Activated CD8-positive, alpha-beta T cell treated with anti-CD3 and anti-CD28 coated beads, Interleukin-2, amount 10 ng/mL, durations not matched to agents 7 days and 5 days (primary cell): ENCODE results near the gene FBN3. TPM values are rescaled to one million over a fixed set of nuclear protein-coding genes. Genes with fewer than 3 reads are reported as not detected.
"Not testable (repeated sequence)": the region's sequence is repeated elsewhere in the genome, so short reads cannot be mapped to it uniquely, and the experiment has no call there.

Experiments used
- ATAC-seq: fragments of 150-1000 bp; cut with Tn5 transposase; one replicate; pipeline ENCODE4 v1.10.0; 2021; ENCODE audit warnings: moderate library complexity
- CTCF ChIA-PET: fragments of 350-600 bp; sonication (Branson Sonifier 250); formaldehyde crosslinking; loops from one replicate; lab custom pipeline; 2021; ENCODE audit warnings: antibody characterized with exemption; lab: Charles Lee
- POLR2A ChIA-PET: fragments of 350-600 bp; sonication (Branson Sonifier 250); formaldehyde crosslinking; loops from one replicate; lab custom pipeline; 2021; ENCODE audit warnings: antibody characterized with exemption; lab: Charles Lee
- DNase-seq: peaks from one replicate; pipeline ENCODE4 v3.0.0-alpha.2; 2020
- H3K27ac Mint-ChIP-seq: one replicate; pipeline ENCODE4 v1.8.0; 2021; ENCODE audit warnings: mild to moderate bottlenecking, mixed read lengths
- H3K27me3 Mint-ChIP-seq: one replicate; pipeline ENCODE4 v1.8.0; 2021; ENCODE audit warnings: low read depth, mixed read lengths
- H3K36me3 Mint-ChIP-seq: one replicate; pipeline ENCODE4 v1.8.0; 2021; ENCODE audit warnings: low read depth, mixed read lengths
- H3K4me1 Mint-ChIP-seq: one replicate; pipeline ENCODE4 v1.8.0; 2021; ENCODE audit warnings: low read depth, mixed read lengths
- H3K4me3 Mint-ChIP-seq: one replicate; pipeline ENCODE4 v1.8.0; 2021; ENCODE audit warnings: mild to moderate bottlenecking, mixed read lengths
- H3K9me3 Mint-ChIP-seq: one replicate; pipeline ENCODE4 v1.8.0; 2022; ENCODE audit warnings: mixed read lengths; ENCODE audit not compliant: insufficient read depth
- total RNA-seq, 2 experiments: library from RNA; stranded (reverse); gene quantifications; one replicate each; pipeline ENCODE4 v1.2.3, GENCODE V29; 2021

The FBN3 gene
- total RNA-seq, 2 experiments from 2014 or later: 0.03 TPM; not detected in 1

- H3K4me3 Mint-ChIP-seq: no peak overlapping the region
- POLR2A ChIA-PET: no interaction called here
- peaks cover 9% of the 10 kb centered on the region for H3K27me3 Mint-ChIP-seq
- H3K36me3 Mint-ChIP-seq: no peaks in the 10 kb centered on the region
- no peaks in the 10 kb centered on the region for H3K9me3 Mint-ChIP-seq
- CTCF ChIA-PET: no interaction called here
- no peak overlapping the region for H3K27ac Mint-ChIP-seq
- ATAC-seq: no peak
- DNase-seq: no peak
- H3K4me1 Mint-ChIP-seq: no peaks in the 10 kb centered on the region
These were observed 38.5 kb downstream of the FBN3 start for GRCh38 chr19:8110931-8111330.

GRCh38 chr19:8109890-8110662 is 39.3 kb downstream of the FBN3 start:
- no peak for ATAC-seq
- POLR2A ChIA-PET: no interaction called here

DNA sequence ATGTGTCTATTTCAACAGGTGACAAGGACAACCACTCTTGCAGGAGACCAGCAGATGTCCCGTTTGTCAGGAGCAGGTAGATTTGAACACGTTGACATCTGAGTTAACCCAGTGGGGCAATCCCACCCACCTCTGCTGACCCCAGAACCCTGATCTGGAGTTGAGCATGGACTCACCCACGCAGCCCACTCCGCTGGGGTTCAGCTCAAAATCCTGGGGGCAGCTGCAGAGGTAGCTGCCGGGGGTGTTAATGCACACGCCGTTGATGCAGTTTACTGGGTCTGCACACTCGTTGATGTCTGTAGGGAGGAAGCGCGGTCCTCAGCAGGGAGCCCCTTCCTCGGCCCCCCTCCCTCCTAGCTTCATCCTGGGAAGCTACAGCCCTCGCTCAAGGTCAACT is 39.9 kb downstream of the FBN3 start:
- no peak overlapping the region for H3K4me3 Mint-ChIP-seq
- H3K36me3 Mint-ChIP-seq: no peaks in the 10 kb centered on the region
- ATAC-seq: no peak

More at GRCh38 chr19:8109890-8110662, 39.3 kb downstream of the FBN3 start:
- no peak for DNase-seq
- Mint-ChIP-seq H3K27ac (no peak overlapping the region), H3K4me1 (no peaks in the 10 kb centered on the region), H3K27me3 (peaks cover 9% of the 10 kb centered on the region), H3K9me3 (no peaks in the 10 kb centered on the region), H3K36me3 (no peaks in the 10 kb centered on the region), H3K4me3 (no peak overlapping the region)
- CTCF ChIA-PET: no interaction called here

GRCh38 chr19:8108560-8109445 is 40.6 kb downstream of the FBN3 start:
- DNase-seq (no peak), ATAC-seq (no peak)
- Mint-ChIP-seq H3K27ac (no peak overlapping the region), H3K4me1 (no peaks in the 10 kb centered on the region), H3K4me3 (no peak overlapping the region), H3K36me3 (no peaks in the 10 kb centered on the region), H3K9me3 (no peaks in the 10 kb centered on the region), H3K27me3 (peaks cover 9% of the 10 kb centered on the region)
- CTCF ChIA-PET: no interaction called here
- POLR2A ChIA-PET: no interaction called here

More for the DNA sequence above, 39.9 kb downstream of the FBN3 start:
- ChIA-PET CTCF (no interaction called here), POLR2A (no interaction called here)
- peaks cover 9% of the 10 kb centered on the region for H3K27me3 Mint-ChIP-seq
- H3K4me1 Mint-ChIP-seq: no peaks in the 10 kb centered on the region
- no peaks in the 10 kb centered on the region for H3K9me3 Mint-ChIP-seq
- no peak for DNase-seq
- no peak overlapping the region for H3K27ac Mint-ChIP-seq

DNA sequence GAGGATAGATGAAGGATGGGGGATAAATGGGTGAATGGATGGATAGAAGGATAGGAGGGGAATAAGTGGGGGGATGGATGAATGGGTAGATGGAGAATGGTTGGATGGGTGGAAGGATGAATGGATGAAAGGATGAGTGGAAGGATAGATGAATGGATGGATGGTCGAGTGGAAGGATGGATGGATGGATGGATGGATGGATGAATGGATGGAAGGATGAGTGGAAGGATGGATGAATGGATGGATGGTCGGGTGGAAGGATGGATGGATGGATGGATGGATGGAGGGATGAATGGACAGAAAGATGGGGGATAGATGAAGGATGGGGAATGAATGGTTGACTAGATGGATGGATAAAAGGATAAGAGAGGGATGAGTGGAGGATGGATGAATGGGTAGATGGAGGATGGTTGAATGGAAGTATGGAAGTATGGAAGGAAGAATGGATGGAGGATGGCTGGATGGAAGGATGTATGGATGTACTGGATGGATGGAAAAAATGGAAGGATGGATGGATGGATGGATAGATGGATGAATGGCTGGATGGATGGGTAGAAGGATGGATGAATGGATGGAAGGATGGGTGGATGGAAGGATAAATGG is 42.0 kb downstream of the FBN3 start:
- no peaks in the 10 kb centered on the region for H3K9me3 Mint-ChIP-seq
- POLR2A ChIA-PET: no interaction called here
- H3K27ac Mint-ChIP-seq: no peak overlapping the region
- peaks cover 9% of the 10 kb centered on the region for H3K27me3 Mint-ChIP-seq
- CTCF ChIA-PET: no interaction called here
- H3K4me3 Mint-ChIP-seq: no peak overlapping the region
- no peak for DNase-seq
- H3K36me3 Mint-ChIP-seq: no peaks in the 10 kb centered on the region
- no peak for ATAC-seq
- no peaks in the 10 kb centered on the region for H3K4me1 Mint-ChIP-seq

DNA sequence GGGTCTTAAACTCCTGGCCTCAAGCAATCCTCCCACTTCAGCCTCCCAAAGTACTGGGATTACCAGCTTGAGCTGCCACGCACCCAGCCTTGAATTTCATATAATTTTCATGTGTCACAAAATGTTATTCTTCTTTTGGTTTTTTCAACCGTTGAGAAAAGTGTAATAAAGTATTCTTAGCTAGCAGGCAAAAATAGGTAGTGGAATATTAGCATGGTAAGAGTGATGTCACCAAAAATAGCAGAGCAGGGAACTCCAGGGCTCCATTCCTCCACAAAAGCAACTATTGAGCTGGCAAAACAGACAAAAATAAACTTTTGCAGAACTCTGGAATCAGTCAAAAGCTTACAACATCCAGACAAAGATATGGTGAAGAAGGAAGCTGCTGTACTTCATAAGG is 43.9 kb downstream of the FBN3 start:
- ATAC-seq (no peak), DNase-seq (no peak)
- Mint-ChIP-seq H3K4me3 (no peak overlapping the region), H3K9me3 (no peaks in the 10 kb centered on the region), H3K27me3 (peaks cover 9% of the 10 kb centered on the region), H3K36me3 (no peaks in the 10 kb centered on the region), H3K4me1 (no peaks in the 10 kb centered on the region), H3K27ac (no peak overlapping the region)
- POLR2A ChIA-PET: no interaction called here
- CTCF ChIA-PET: no interaction called here

GRCh38 chr19:8101910-8102309 is 47.5 kb downstream of the FBN3 start:
- CTCF ChIA-PET, H3K36me3 Mint-ChIP-seq, POLR2A ChIA-PET, DNase-seq, H3K4me1 Mint-ChIP-seq, H3K27me3 Mint-ChIP-seq, ATAC-seq, H3K4me3 Mint-ChIP-seq, H3K9me3 Mint-ChIP-seq, H3K27ac Mint-ChIP-seq: not testable (repeated sequence)

- POLR2A ChIA-PET: no interaction called here
- Mint-ChIP-seq H3K27me3 (peaks cover 3% of the 10 kb centered on the region), H3K27ac (no peak overlapping the region), H3K9me3 (peaks cover 10% of the 10 kb centered on the region), H3K4me1 (no peaks in the 10 kb centered on the region), H3K36me3 (peaks cover 3% of the 10 kb centered on the region), H3K4me3 (no peak overlapping the region)
- DNase-seq (no peak), ATAC-seq (no peak)
- CTCF ChIA-PET: no interaction called here
These were observed 48.1 kb downstream of the FBN3 start for GRCh38 chr19:8101311-8101710.

GRCh38 chr19:8097681-8098567 is 51.5 kb downstream of the FBN3 start:
- ATAC-seq: no peak
- no peak overlapping the region for H3K4me3 Mint-ChIP-seq

GRCh38 chr19:8097198-8097597 is 52.2 kb downstream of the FBN3 start:
- DNase-seq: no peak
- no peaks in the 10 kb centered on the region for H3K4me1 Mint-ChIP-seq
- H3K27ac Mint-ChIP-seq: no peak overlapping the region
- H3K9me3 Mint-ChIP-seq: peaks cover 25% of the 10 kb centered on the region
- peaks cover 3% of the 10 kb centered on the region for H3K27me3 Mint-ChIP-seq
- H3K36me3 Mint-ChIP-seq: peaks cover 4% of the 10 kb centered on the region
- ChIA-PET CTCF (no interaction called here), POLR2A (no interaction called here)
- no peak overlapping the region for H3K4me3 Mint-ChIP-seq
- no peak for ATAC-seq

More at GRCh38 chr19:8097681-8098567, 51.5 kb downstream of the FBN3 start:
- POLR2A ChIA-PET: no interaction called here
- H3K36me3 Mint-ChIP-seq: peaks cover 4% of the 10 kb centered on the region
- DNase-seq: no peak
- no peak overlapping the region for H3K27ac Mint-ChIP-seq
- CTCF ChIA-PET: no interaction called here
- H3K4me1 Mint-ChIP-seq: no peaks in the 10 kb centered on the region
- H3K9me3 Mint-ChIP-seq: peaks cover 25% of the 10 kb centered on the region
- H3K27me3 Mint-ChIP-seq: peaks cover 3% of the 10 kb centered on the region

DNA sequence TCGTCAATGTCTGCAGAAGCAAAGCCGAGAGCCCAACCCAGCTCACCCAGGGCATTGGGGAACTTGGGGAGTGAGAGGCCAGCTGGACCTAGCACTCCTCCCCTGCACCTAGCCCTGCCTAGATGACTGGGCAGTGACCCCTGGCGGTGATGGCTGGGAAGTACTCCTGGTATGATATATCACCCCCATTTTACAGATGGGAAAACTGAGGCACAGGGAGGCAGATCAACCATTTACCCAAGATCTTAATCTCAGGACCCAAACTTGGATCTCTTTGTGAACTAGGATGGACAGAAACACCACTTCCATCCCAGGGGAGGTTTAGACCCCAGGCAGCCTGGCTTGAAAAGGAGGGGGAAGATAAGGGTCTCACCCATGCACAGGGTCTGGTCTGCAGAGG is 53.3 kb downstream of the FBN3 start:
- peaks cover 25% of the 10 kb centered on the region for H3K9me3 Mint-ChIP-seq
- CTCF ChIA-PET: no interaction called here

More for the DNA sequence above, 53.3 kb downstream of the FBN3 start:
- Mint-ChIP-seq H3K4me3 (no peak overlapping the region), H3K27me3 (peaks cover 3% of the 10 kb centered on the region), H3K27ac (no peak overlapping the region), H3K36me3 (peaks cover 4% of the 10 kb centered on the region), H3K4me1 (no peaks in the 10 kb centered on the region)
- POLR2A ChIA-PET: no interaction called here
- ATAC-seq (no peak), DNase-seq (no peak)
